Loucy (cell line): ENCODE results near the gene PAPPA2.

Experiments used
- H2AFZ ChIP-seq: fragments of 200-600 bp; sonication (generic); 2 replicates; pipeline ENCODE4 v1.6.0; 2016; ENCODE audit warnings: antibody characterized with exemption, mild to moderate bottlenecking, low read length, moderate library complexity
- H3F3A ChIP-seq: fragments of 200-600 bp; 2 replicates; pipeline ENCODE4 v1.6.0; 2016; ENCODE audit warnings: antibody characterized with exemption, low read depth, mild to moderate bottlenecking
- H3K27me3 ChIP-seq: fragments of 200-600 bp; sonication (generic); 2 replicates; pipeline ENCODE4 v1.6.1; 2014; ENCODE audit warnings: low read length, mild to moderate bottlenecking; ENCODE audit not compliant: insufficient read depth, poor library complexity, severe bottlenecking
- H3K36me3 ChIP-seq: fragments of 200-600 bp; sonication (generic); 2 replicates; pipeline ENCODE4 v1.6.1; 2016; ENCODE audit warnings: low read length; ENCODE audit not compliant: insufficient read depth
- H3K4me1 ChIP-seq: fragments of 200-600 bp; sonication (generic); 2 replicates; pipeline ENCODE4 v1.5.1; 2014; ENCODE audit warnings: low read length, mild to moderate bottlenecking; ENCODE audit not compliant: insufficient read depth, poor library complexity, severe bottlenecking
- H3K4me2 ChIP-seq: fragments of 200-600 bp; sonication (generic); 2 replicates; pipeline ENCODE4 v1.6.0; 2014; ENCODE audit warnings: antibody characterized with exemption, low read length, low read depth, mild to moderate bottlenecking; ENCODE audit not compliant: poor library complexity, severe bottlenecking
- H3K4me3 ChIP-seq: fragments of 200-600 bp; sonication (generic); 2 replicates; pipeline ENCODE4 v1.5.1; 2014; ENCODE audit warnings: low read length, mild to moderate bottlenecking, mixed read lengths; ENCODE audit not compliant: poor library complexity, severe bottlenecking
- H3K79me2 ChIP-seq: fragments of 200-600 bp; sonication (generic); 2 replicates; pipeline ENCODE4 v1.6.1; 2014; ENCODE audit warnings: low read length; ENCODE audit not compliant: insufficient read depth
- H3K9ac ChIP-seq: fragments of 200-600 bp; sonication (generic); 2 replicates; pipeline ENCODE4 v1.6.0; 2014; ENCODE audit warnings: mild to moderate bottlenecking, low read depth, low read length, moderate library complexity; ENCODE audit not compliant: poor library complexity, severe bottlenecking
- H3K9me2 ChIP-seq: fragments of 200-600 bp; sonication (generic); replicated peaks from 2 replicates; pipeline ENCODE4 v1.6.1; 2016; ENCODE audit warnings: low read depth, low read length, mixed read lengths
- H3K9me3 ChIP-seq: fragments of 200-600 bp; sonication (generic); 2 replicates; pipeline ENCODE4 v1.6.1; 2014; ENCODE audit warnings: mild to moderate bottlenecking, antibody characterized with exemption, low read length, low read depth; ENCODE audit not compliant: insufficient read depth
- H4K20me1 ChIP-seq: fragments of 200-600 bp; sonication (generic); 2 replicates; pipeline ENCODE4 v1.6.0; 2014; ENCODE audit warnings: antibody characterized with exemption, low read length, mild to moderate bottlenecking; ENCODE audit not compliant: insufficient read depth, poor library complexity, severe bottlenecking
- EZH2phosphoT487 ChIP-seq: fragments of 200-600 bp; IDR thresholded peaks from 2 replicates; pipeline ENCODE4 v1.6.1; 2018; ENCODE audit warnings: antibody characterized with exemption, mild to moderate bottlenecking, moderate library complexity, borderline replicate concordance
- TF ChIP-seq, protein P1 (sequence below): fragments of 200-600 bp; sonication (generic); conservative IDR thresholded peaks from 2 replicates; pipeline ENCODE4 v1.5.1; 2014; ENCODE audit warnings: mild to moderate bottlenecking, antibody characterized with exemption, low read length

PAPPA2 gene

DNA sequence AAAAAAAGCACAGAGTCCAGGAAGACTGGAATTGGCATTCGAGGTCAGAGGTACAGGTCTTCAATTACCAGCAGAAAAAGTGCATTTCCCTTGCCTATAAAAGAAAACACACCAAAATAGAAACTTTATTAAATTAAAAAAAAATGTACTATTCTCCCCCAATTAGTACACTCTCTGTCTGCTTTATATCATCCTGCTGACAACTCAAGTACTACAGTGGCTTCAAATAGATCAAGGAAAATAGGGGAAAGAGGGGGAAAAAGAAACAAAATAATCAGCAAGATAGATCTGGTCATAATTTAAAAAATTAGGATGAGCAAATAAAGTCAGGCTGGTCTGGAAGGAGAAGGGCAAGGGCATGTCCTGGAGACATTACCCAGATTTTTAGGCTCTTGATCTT lies 315.1 kb downstream of the PAPPA2 start:
- no peak overlapping the region for H3K9ac ChIP-seq
- no peaks in the 10 kb centered on the region for H3K27me3 ChIP-seq
- no peaks in the 10 kb centered on the region for H3K79me2 ChIP-seq
- TF ChIP-seq, protein P1, sequence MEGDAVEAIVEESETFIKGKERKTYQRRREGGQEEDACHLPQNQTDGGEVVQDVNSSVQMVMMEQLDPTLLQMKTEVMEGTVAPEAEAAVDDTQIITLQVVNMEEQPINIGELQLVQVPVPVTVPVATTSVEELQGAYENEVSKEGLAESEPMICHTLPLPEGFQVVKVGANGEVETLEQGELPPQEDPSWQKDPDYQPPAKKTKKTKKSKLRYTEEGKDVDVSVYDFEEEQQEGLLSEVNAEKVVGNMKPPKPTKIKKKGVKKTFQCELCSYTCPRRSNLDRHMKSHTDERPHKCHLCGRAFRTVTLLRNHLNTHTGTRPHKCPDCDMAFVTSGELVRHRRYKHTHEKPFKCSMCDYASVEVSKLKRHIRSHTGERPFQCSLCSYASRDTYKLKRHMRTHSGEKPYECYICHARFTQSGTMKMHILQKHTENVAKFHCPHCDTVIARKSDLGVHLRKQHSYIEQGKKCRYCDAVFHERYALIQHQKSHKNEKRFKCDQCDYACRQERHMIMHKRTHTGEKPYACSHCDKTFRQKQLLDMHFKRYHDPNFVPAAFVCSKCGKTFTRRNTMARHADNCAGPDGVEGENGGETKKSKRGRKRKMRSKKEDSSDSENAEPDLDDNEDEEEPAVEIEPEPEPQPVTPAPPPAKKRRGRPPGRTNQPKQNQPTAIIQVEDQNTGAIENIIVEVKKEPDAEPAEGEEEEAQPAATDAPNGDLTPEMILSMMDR, result no peak
- no peak for TF ChIP-seq EZH2phosphoT487
- H3F3A ChIP-seq, result no peaks in the 10 kb centered on the region
- no peaks in the 10 kb centered on the region for H3K9me3 ChIP-seq
- no peaks in the 10 kb centered on the region for H3K4me1 ChIP-seq
- no peak overlapping the region for H2AFZ ChIP-seq
- H3K36me3 ChIP-seq, result no peaks in the 10 kb centered on the region
- no peaks in the 10 kb centered on the region for H3K9me2 ChIP-seq
- no peak overlapping the region for H3K4me2 ChIP-seq
- H3K4me3 ChIP-seq, result no peak overlapping the region
- no peaks in the 10 kb centered on the region for H4K20me1 ChIP-seq

DNA sequence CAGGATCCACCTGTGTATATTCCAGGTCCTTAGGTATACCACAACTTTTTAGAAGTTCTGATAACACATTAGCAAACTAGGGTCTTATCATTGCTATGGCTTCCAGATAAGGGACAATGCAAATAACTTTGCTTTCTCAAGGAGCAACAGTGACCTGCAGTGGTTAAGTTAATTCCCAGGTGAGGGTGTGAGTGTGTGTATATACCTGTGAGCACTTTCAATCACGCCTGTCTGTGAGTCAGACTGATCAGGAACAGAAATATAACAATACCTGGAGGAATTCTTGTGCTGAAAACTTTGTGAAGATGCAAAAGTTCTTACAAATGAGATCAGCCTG lies 317.0 kb downstream of the PAPPA2 start:
- Histone ChIP-seq H3K27me3 (no peaks in the 10 kb centered on the region), H4K20me1 (no peaks in the 10 kb centered on the region), H3K4me1 (no peaks in the 10 kb centered on the region), H3K79me2 (no peaks in the 10 kb centered on the region), H3K4me2 (no peak overlapping the region), H2AFZ (no peak overlapping the region), H3F3A (no peaks in the 10 kb centered on the region), H3K4me3 (no peak overlapping the region), H3K9me2 (no peaks in the 10 kb centered on the region), H3K9ac (no peak overlapping the region), H3K9me3 (no peaks in the 10 kb centered on the region), H3K36me3 (no peaks in the 10 kb centered on the region)
- no peak for TF ChIP-seq EZH2phosphoT487
- TF ChIP-seq, protein P1, result no peak

DNA sequence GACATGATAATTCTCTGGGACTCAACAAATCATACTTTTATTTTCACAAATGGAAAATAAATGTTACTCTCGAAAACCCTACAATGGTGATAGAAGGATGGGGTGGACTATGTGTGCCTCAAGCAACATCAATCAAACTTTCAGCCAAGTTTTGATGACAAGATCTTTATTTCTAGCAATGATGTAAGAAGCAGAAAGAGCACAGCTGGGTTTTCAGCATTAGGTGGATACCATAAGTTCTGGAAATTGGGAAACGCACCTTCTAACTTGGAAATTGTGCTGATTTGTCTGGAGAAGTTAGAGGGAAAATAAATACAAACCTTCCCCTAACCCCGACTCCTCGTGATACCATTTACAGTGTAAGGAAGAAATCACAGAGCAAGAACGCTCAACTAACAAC lies 320.3 kb downstream of the PAPPA2 start:
- no peaks in the 10 kb centered on the region for H3K4me1 ChIP-seq
- no peak overlapping the region for H3K4me3 ChIP-seq
- H3K36me3 ChIP-seq, result no peaks in the 10 kb centered on the region
- H3K79me2 ChIP-seq, result no peaks in the 10 kb centered on the region
- no peak overlapping the region for H3K4me2 ChIP-seq
- no peaks in the 10 kb centered on the region for H3K9me2 ChIP-seq
- H3K9ac ChIP-seq, result no peak overlapping the region
- H3K9me3 ChIP-seq, result no peaks in the 10 kb centered on the region
- H2AFZ ChIP-seq, result no peak overlapping the region
- no peaks in the 10 kb centered on the region for H3F3A ChIP-seq
- H3K27me3 ChIP-seq, result no peaks in the 10 kb centered on the region
- TF ChIP-seq EZH2phosphoT487, result no peak
- TF ChIP-seq, protein P1, result no peak
- H4K20me1 ChIP-seq, result no peaks in the 10 kb centered on the region
